HL-60 (cell line): ENCODE data around the gene FBLL1.

Experiments
- CTCF ChIP-seq: IDR thresholded peaks from one replicate; pipeline ENCODE4 v1.5.1; 2011; ENCODE audit warnings: low read length, control low read depth, inconsistent platforms; ENCODE audit not compliant: insufficient read depth
- POLR2AphosphoS5 ChIP-seq: IDR thresholded peaks from 2 replicates; pipeline ENCODE4 v1.6.1; 2012; ENCODE audit warnings: low read depth
- TF ChIP-seq, protein P1 (sequence below): IDR thresholded peaks from 2 replicates; pipeline ENCODE4 v1.6.1; 2012; ENCODE audit warnings: low read depth; ENCODE audit not compliant: insufficient replicate concordance

DNA sequence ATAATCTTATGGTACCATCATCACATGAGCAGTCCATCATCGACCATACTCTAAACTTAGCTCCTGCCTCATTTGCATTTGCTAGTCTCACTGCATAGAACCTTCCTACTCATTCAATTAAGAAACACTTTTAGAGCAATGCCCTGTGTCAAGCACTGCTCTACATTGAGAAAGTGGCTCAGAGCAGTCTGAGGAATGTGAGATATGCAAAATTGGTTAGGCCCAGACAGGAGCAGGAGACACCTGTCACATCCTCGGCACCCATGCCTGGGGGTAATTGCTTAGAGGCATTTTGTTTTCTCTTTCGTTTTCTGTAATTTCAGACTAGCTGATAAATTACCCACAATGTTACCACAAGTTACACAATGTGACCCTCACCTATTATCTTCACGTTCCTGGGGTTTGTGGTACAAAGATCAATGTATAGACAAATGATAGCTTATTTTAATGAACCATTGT lies 47.7 kb upstream of the FBLL1 start:
- TF ChIP-seq CTCF (no peak), POLR2AphosphoS5 (no peak)
- TF ChIP-seq, protein P1, sequence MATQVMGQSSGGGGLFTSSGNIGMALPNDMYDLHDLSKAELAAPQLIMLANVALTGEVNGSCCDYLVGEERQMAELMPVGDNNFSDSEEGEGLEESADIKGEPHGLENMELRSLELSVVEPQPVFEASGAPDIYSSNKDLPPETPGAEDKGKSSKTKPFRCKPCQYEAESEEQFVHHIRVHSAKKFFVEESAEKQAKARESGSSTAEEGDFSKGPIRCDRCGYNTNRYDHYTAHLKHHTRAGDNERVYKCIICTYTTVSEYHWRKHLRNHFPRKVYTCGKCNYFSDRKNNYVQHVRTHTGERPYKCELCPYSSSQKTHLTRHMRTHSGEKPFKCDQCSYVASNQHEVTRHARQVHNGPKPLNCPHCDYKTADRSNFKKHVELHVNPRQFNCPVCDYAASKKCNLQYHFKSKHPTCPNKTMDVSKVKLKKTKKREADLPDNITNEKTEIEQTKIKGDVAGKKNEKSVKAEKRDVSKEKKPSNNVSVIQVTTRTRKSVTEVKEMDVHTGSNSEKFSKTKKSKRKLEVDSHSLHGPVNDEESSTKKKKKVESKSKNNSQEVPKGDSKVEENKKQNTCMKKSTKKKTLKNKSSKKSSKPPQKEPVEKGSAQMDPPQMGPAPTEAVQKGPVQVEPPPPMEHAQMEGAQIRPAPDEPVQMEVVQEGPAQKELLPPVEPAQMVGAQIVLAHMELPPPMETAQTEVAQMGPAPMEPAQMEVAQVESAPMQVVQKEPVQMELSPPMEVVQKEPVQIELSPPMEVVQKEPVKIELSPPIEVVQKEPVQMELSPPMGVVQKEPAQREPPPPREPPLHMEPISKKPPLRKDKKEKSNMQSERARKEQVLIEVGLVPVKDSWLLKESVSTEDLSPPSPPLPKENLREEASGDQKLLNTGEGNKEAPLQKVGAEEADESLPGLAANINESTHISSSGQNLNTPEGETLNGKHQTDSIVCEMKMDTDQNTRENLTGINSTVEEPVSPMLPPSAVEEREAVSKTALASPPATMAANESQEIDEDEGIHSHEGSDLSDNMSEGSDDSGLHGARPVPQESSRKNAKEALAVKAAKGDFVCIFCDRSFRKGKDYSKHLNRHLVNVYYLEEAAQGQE, result no peak
